Left ventricle myocardium inferior (tissue), 1 donor: ENCODE results near the gene MED16. TPM values are rescaled to one million over a fixed set of nuclear protein-coding genes. Genes with fewer than 3 reads are reported as not detected.

Experiments used
- DNase-seq: peaks from one replicate; pipeline ENCODE4 v3.0.0-alpha.2; 2020
- H3K27ac ChIP-seq: fragments of 200-600 bp; replicated peaks from 2 replicates; pipeline ENCODE4 v1.8.0; 2021
- H3K27me3 ChIP-seq: fragments of 200-600 bp; 2 replicates; pipeline ENCODE4 v1.8.0; 2021; ENCODE audit warnings: low read depth
- H3K36me3 ChIP-seq: fragments of 200-600 bp; 2 replicates; pipeline ENCODE4 v1.8.0; 2021
- H3K4me1 ChIP-seq: fragments of 200-600 bp; 2 replicates; pipeline ENCODE4 v1.8.0; 2021
- H3K4me3 ChIP-seq: fragments of 200-600 bp; 2 replicates; pipeline ENCODE4 v1.8.0; 2021; ENCODE audit warnings: mild to moderate bottlenecking, moderate library complexity
- H3K9me3 ChIP-seq: fragments of 200-600 bp; replicated peaks from 2 replicates; pipeline ENCODE4 v1.8.0; 2021
- CTCF ChIP-seq: fragments of 200-600 bp; IDR thresholded peaks from 2 replicates; pipeline ENCODE4 v1.8.0; 2021; ENCODE audit warnings: antibody characterized with exemption, mild to moderate bottlenecking, borderline replicate concordance
- intact Hi-C: fragments of 100-400 bp; cut with micrococcal nuclease; formaldehyde crosslinking; loops from one replicate; pipeline ENCODE4 v1.11.0; 2022
- total RNA-seq: library from RNA; stranded (reverse); fragmentation: NEBNext Ultra II Directional; extraction: Animal tissue kit (Norgen Biotek cat#: 25700); gene quantifications from one replicate; pipeline ENCODE4 v1.2.1, GENCODE V29; 2021
- donor health status: DM: no; HTN: yes; CAD: no; lungs with severe emphysema.

The MED16 gene
- total RNA-seq, 1 donor from 2014 or later, result 19.4 TPM

- no peaks in the 10 kb centered on the region for H3K27me3 ChIP-seq
- no peak overlapping the region for H3K27ac ChIP-seq
- DNase-seq, result no peak
- no peaks in the 10 kb centered on the region for H3K9me3 ChIP-seq
- no peak overlapping the region for H3K4me3 ChIP-seq
- no peak for TF ChIP-seq CTCF
- intact Hi-C loops, result no loop called here
- peaks cover 49% of the 10 kb centered on the region for H3K36me3 ChIP-seq
- peaks cover 9% of the 10 kb centered on the region for H3K4me1 ChIP-seq
Measured at GRCh38 chr19:876780-877314, 16.1 kb downstream of the MED16 start.

GRCh38 chr19:876089-876488 lies 16.9 kb downstream of the MED16 start:
- H3K4me3 ChIP-seq, result no peak overlapping the region
- peaks cover 41% of the 10 kb centered on the region for H3K36me3 ChIP-seq
- H3K27ac ChIP-seq, result no peak overlapping the region
- no peak for TF ChIP-seq CTCF
- intact Hi-C loops, result no loop called here
- H3K27me3 ChIP-seq, result no peaks in the 10 kb centered on the region
- DNase-seq, result no peak
- peaks cover 13% of the 10 kb centered on the region for H3K4me1 ChIP-seq
- no peaks in the 10 kb centered on the region for H3K9me3 ChIP-seq

GRCh38 chr19:875265-875879 lies 17.6 kb downstream of the MED16 start:
- intact Hi-C loops, result no loop called here
- H3K9me3 ChIP-seq, result no peaks in the 10 kb centered on the region
- H3K27me3 ChIP-seq, result no peaks in the 10 kb centered on the region
- H3K36me3 ChIP-seq, result peaks cover 34% of the 10 kb centered on the region
- DNase-seq, result no peak
- peaks cover 16% of the 10 kb centered on the region for H3K4me1 ChIP-seq
- no peak for TF ChIP-seq CTCF
- H3K27ac ChIP-seq, result no peak overlapping the region
- no peak overlapping the region for H3K4me3 ChIP-seq

GRCh38 chr19:873561-874041 lies 19.4 kb downstream of the MED16 start:
- Histone ChIP-seq H3K4me1 (peaks cover 30% of the 10 kb centered on the region), H3K27me3 (no peaks in the 10 kb centered on the region), H3K4me3 (no peak overlapping the region), H3K36me3 (peaks cover 28% of the 10 kb centered on the region), H3K27ac (peak overlapping the region; percentile 63), H3K9me3 (no peaks in the 10 kb centered on the region)
- intact Hi-C loops, result no loop called here
- TF ChIP-seq CTCF, result no peak
- DNase-seq, result no peak

GRCh38 chr19:873084-873483 lies 19.9 kb downstream of the MED16 start:
- peaks cover 32% of the 10 kb centered on the region for H3K36me3 ChIP-seq

More at GRCh38 chr19:873084-873483, 19.9 kb downstream of the MED16 start:
- intact Hi-C loops, result no loop called here
- DNase-seq, result no peak
- peak overlapping the region; percentile 63 for H3K27ac ChIP-seq
- H3K9me3 ChIP-seq, result no peaks in the 10 kb centered on the region
- peaks cover 35% of the 10 kb centered on the region for H3K4me1 ChIP-seq
- no peak for TF ChIP-seq CTCF
- H3K27me3 ChIP-seq, result no peaks in the 10 kb centered on the region
- H3K4me3 ChIP-seq, result no peak overlapping the region
